Measurements from ENCODE around the gene DBN1.
"Not testable (repeated sequence)": the region's sequence is repeated elsewhere in the genome, so short reads cannot be mapped to it uniquely, and the experiment has no call there.

The DBN1 gene

GRCh38 chr5:177490992-177491391, 17.6 kb upstream of the DBN1 start:
- DNase-seq = no peak

GRCh38 chr5:177490311-177490991, 17.0 kb upstream of the DBN1 start:
- no peak for DNase-seq

- no peak for DNase-seq
Measured at GRCh38 chr5:177489119-177489716, 15.8 kb upstream of the DBN1 start.

GRCh38 chr5:177487975-177488374, 14.5 kb upstream of the DBN1 start:
- DNase-seq = no peak

GRCh38 chr5:177487144-177487543, 13.7 kb upstream of the DBN1 start:
- no peak for DNase-seq

GRCh38 chr5:177486256-177486655, 12.8 kb upstream of the DBN1 start:
- DNase-seq = no peak

- DNase-seq = not testable (repeated sequence)
Measured at GRCh38 chr5:177485753-177486152, 12.3 kb upstream of the DBN1 start.

GRCh38 chr5:177484902-177485549, 11.6 kb upstream of the DBN1 start:
- DNase-seq = no peak

GRCh38 chr5:177483994-177484901, 10.8 kb upstream of the DBN1 start:
- DNase-seq = no peak

- DNase-seq = no peak
Measured at GRCh38 chr5:177483042-177483441, 9.6 kb upstream of the DBN1 start.

GRCh38 chr5:177482359-177482795, 8.9 kb upstream of the DBN1 start:
- DNase-seq = no peak

- DNase-seq = no peak
Measured at GRCh38 chr5:177479774-177480173, 6.3 kb upstream of the DBN1 start.

GRCh38 chr5:177478711-177479646, 5.5 kb upstream of the DBN1 start:
- DNase-seq = no peak

- no peak for DNase-seq
Measured at GRCh38 chr5:177477701-177478477, 4.5 kb upstream of the DBN1 start.

- no peak for DNase-seq
Measured at GRCh38 chr5:177476531-177477233, 3.2 kb upstream of the DBN1 start.

GRCh38 chr5:177475563-177476427, 2.4 kb upstream of the DBN1 start:
- no peak for DNase-seq

GRCh38 chr5:177474846-177475562, 1.6 kb upstream of the DBN1 start:
- DNase-seq = no peak

- DNase-seq = no peak
Measured at GRCh38 chr5:177474002-177474476, 605 bp upstream of the DBN1 start.
